Cortex of kidney (tissue), 1 donor: Measurements from ENCODE around the gene LETM1.

Experiments used
- DNase-seq: peaks from one replicate; lab custom pipeline; 2025; lab: John Stamatoyannopoulos, UW

LETM1 gene

GRCh38 chr4:1825326-1825725 is 30.6 kb downstream of the LETM1 start:
- DNase-seq, result no peak

- no peak for DNase-seq
Observed at GRCh38 chr4:1824746-1825145, 31.2 kb downstream of the LETM1 start.

GRCh38 chr4:1823545-1823932 is 32.4 kb downstream of the LETM1 start:
- DNase-seq, result no peak

GRCh38 chr4:1822568-1823544 is 33.1 kb downstream of the LETM1 start:
- no peak for DNase-seq

GRCh38 chr4:1821679-1822567 is 34.0 kb downstream of the LETM1 start:
- DNase-seq, result no peak

GRCh38 chr4:1819816-1820215 is 36.1 kb downstream of the LETM1 start:
- DNase-seq, result no peak

- no peak for DNase-seq
Observed at GRCh38 chr4:1819284-1819683, 36.7 kb downstream of the LETM1 start.

- DNase-seq, result no peak
Observed at GRCh38 chr4:1815997-1816860, 39.7 kb downstream of the LETM1 start.

GRCh38 chr4:1815096-1815996 is 40.6 kb downstream of the LETM1 start:
- no peak for DNase-seq

- DNase-seq, result no peak
Observed at GRCh38 chr4:1814453-1814852, 41.5 kb downstream of the LETM1 start.

- DNase-seq, result no peak
Observed at GRCh38 chr4:1813915-1814314, 42.0 kb downstream of the LETM1 start.

- no peak for DNase-seq
Observed at GRCh38 chr4:1813231-1813630, 42.7 kb downstream of the LETM1 start.

GRCh38 chr4:1812720-1813119 is 43.2 kb downstream of the LETM1 start:
- DNase-seq, result no peak

GRCh38 chr4:1810765-1811164 is 45.2 kb downstream of the LETM1 start:
- DNase-seq, result no peak

GRCh38 chr4:1809754-1810502 is 46.0 kb downstream of the LETM1 start:
- no peak for DNase-seq

GRCh38 chr4:1808851-1809753 is 46.9 kb downstream of the LETM1 start:
- no peak for DNase-seq

GRCh38 chr4:1808396-1808795 is 47.6 kb downstream of the LETM1 start:
- no peak for DNase-seq

GRCh38 chr4:1807332-1807777 is 48.6 kb downstream of the LETM1 start:
- no peak for DNase-seq
